ENCODE measurements around the gene THEMIS.

DNA sequence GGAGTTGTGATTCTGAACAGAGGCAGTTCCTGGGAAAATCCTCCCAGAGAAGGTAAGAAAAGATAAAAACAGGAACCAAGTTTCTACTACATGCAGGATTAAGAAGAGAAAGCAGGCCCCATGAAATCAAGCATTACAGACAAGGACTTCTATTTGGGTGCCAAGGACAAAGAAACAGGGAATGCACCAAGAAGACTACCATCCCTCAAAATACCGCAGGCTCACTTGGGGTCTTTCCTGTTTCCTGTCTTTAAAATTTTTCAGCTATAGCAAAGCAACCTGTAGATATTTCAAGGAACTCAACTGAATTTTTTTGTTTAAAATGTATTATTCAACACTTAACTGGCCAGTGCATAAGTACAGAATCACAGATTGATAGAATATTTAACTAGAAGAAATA lies 107.5 kb downstream of the THEMIS start:
- TF ChIP-seq POLR2A (IDR thresholded peaks at IDR 0.05; ENCODE audit: low read length): no peak
- no peak for TF ChIP-seq GATA1 (IDR thresholded peaks at IDR 0.05; ENCODE audit: low read depth, low read length)

Measured in erythroblast (primary cell).